Upper lobe of left lung (tissue), 6 donors: ENCODE results near the gene MORC2. TPM values are rescaled to one million over a fixed set of nuclear protein-coding genes. Genes with fewer than 3 reads are reported as not detected.
A peak's percentile ranks its signal among the peaks of the same experiment; 100 is the strongest.

Source experiments
- ATAC-seq, 2 donors: fragments of 200-7000 bp; cut with Tn5 transposase; one replicate each; pipeline ENCODE4 v1.9.1; 2022; ENCODE audit warnings: mild to moderate bottlenecking in 2 of 2, moderate library complexity in 2 of 2; ENCODE audit not compliant: low FRiP score in 2 of 2
- DNase-seq, 2 donors: peaks; one replicate each; pipeline ENCODE4 v3.0.0-alpha.2; 2019 to 2020
- H3K27ac ChIP-seq, 4 donors: fragments of 200-600 bp; sonication (generic); one replicate each; pipeline ENCODE4 v1.5.1; 2016 to 2019
- H3K27me3 ChIP-seq, 4 donors: fragments of 200-600 bp; sonication (generic); one replicate each; pipeline ENCODE4 v1.5.1; 2017 to 2019
- H3K36me3 ChIP-seq, 4 donors: fragments of 200-600 bp; sonication (generic); one replicate each; pipeline ENCODE4 v1.5.1; 2016 to 2019
- H3K4me1 ChIP-seq, 4 donors: fragments of 200-600 bp; sonication (generic); one replicate each; pipeline ENCODE4 v1.5.1; 2018 to 2019
- H3K4me3 ChIP-seq, 4 donors: fragments of 200-600 bp; sonication (generic); one replicate each; pipeline ENCODE4 v1.5.1; 2017 to 2019; ENCODE audit warnings: mild to moderate bottlenecking in 2 of 4, moderate library complexity in 1 of 4
- H3K9me3 ChIP-seq, 4 donors: fragments of 200-600 bp; sonication (generic); one replicate each; pipeline ENCODE4 v1.5.1; 2018 to 2019
- CTCF ChIP-seq, 6 experiments: fragments of 450-650 bp in 4 of 6; fragments of 200-600 bp in 2 of 6; sonication (generic) in 2 of 6; IDR thresholded peaks; one replicate each; pipeline ENCODE4 v1.5.1; 2016 to 2019; ENCODE audit warnings: antibody characterized with exemption in 6 of 6
- EP300 ChIP-seq, 4 donors: sonication (generic); formaldehyde crosslinking; IDR thresholded peaks; one replicate each; pipeline ENCODE4 v1.5.1; 2017; ENCODE audit warnings: antibody characterized with exemption in 4 of 4, control low read depth in 2 of 4
- POLR2A ChIP-seq, 4 donors: fragments of 450-650 bp; IDR thresholded peaks; one replicate each; pipeline ENCODE4 v1.5.1; 2016 to 2017; ENCODE audit warnings: antibody characterized with exemption in 4 of 4, mild to moderate bottlenecking in 2 of 4
- POLR2AphosphoS5 ChIP-seq, 2 donors: sonication (generic); formaldehyde crosslinking; IDR thresholded peaks; one replicate each; pipeline ENCODE4 v1.5.1; 2017; ENCODE audit warnings: antibody characterized with exemption in 2 of 2
- WGBS, 2 donors: methylation state at CpG; one replicate each; pipeline ENCODE4 v1.1.5; 2017 to 2018; 5-methylcytosine and 5-hydroxymethylcytosine counted together
- total RNA-seq, 6 donors: library from RNA; depleted of rRNA in 4 of 6; stranded (reverse); fragments of >200 nt in 4 of 6; gene quantifications; one replicate each; pipeline versions ENCODE4 v1.1.0 to v1.2.1, GENCODE V29; 2016 to 2021
- donor health status: DM: no; HTN: no; CAD: no; lungs with moderate emphysema.
- donor health status: DM: no; HTN: yes; CAD: no; lungs with severe emphysema.

Gene MORC2
- total RNA-seq, 6 donors from 2014 or later, result 13.8 to 54.5 (median 20.6) TPM

- H3K36me3 ChIP-seq, result peaks cover 0 to 24% (median 11%) of the 10 kb centered on the region in 4 donors
- H3K27me3 ChIP-seq, result no peaks in the 10 kb centered on the region
- WGBS, 2 donors, result 83 to 87% methylated on average over 3 of the region's 3 CpGs
- TF ChIP-seq EP300 (IDR thresholded peaks at IDR 0.05) (no peak), POLR2AphosphoS5 (IDR thresholded peaks at IDR 0.05) (no peak)
- no peak overlapping the region for H3K4me3 ChIP-seq
- H3K4me1 ChIP-seq, result no peaks in the 10 kb centered on the region
- DNase-seq (no peak), ATAC-seq (no peak)
- peaks cover 5 to 46% (median 23%) of the 10 kb centered on the region in 4 donors for H3K9me3 ChIP-seq
- no peak overlapping the region for H3K27ac ChIP-seq
Observed at GRCh38 chr22:30978304-30978962, 9.9 kb upstream of the MORC2 start.

- H3K27me3 ChIP-seq, result no peaks in the 10 kb centered on the region
- WGBS, 2 donors, result 61 to 65% methylated on average over 3 of the region's 3 CpGs
- peak overlapping the region in 3 of 4 donors; percentile 71 to 90 (median 89) for H3K4me3 ChIP-seq
- H3K27ac ChIP-seq, result peak overlapping the region in 1 of 4 donors; percentile 96
- peaks cover 0 to 42% (median 20%) of the 10 kb centered on the region in 4 donors for H3K36me3 ChIP-seq
- H3K4me1 ChIP-seq, result peaks cover 15 to 46% (median 22%) of the 10 kb centered on the region in 4 donors
- H3K9me3 ChIP-seq, result peaks cover 0 to 32% (median 16%) of the 10 kb centered on the region in 4 donors
- no peak for DNase-seq
- ATAC-seq, result no peak
- TF ChIP-seq EP300 (IDR thresholded peaks at IDR 0.05), result no peak
- no peak for TF ChIP-seq POLR2AphosphoS5 (IDR thresholded peaks at IDR 0.05)
- no peak for TF ChIP-seq CTCF (IDR thresholded peaks at IDR 0.05)
- TF ChIP-seq POLR2A (IDR thresholded peaks at IDR 0.05), result no peak
Observed at GRCh38 chr22:30970356-30970746, 1.8 kb upstream of the MORC2 start.

- 8% methylated on average over 15 to 20 of the region's 49 CpGs for WGBS, 2 donors
Observed at GRCh38 chr22:30969532-30970355, 1.2 kb upstream of the MORC2 start.

GRCh38 chr22:30968924-30969531 is 454 bp upstream of the MORC2 start, which contains the start of gene TUG1:
Gene TUG1, plus strand, starts transcription at chr22:30969265.
- Histone ChIP-seq H3K27me3 (no peaks in the 10 kb centered on the region), H3K27ac (peak within 1 kb of the TSS; percentile 95 to 99 (median 97)), H3K36me3 (peaks cover 0 to 28% (median 17%) of the 10 kb centered on the region in 4 donors), H3K4me3 (peak within 1 kb of the TSS; percentile 70 to 90 (median 80)), H3K9me3 (peaks cover 0 to 25% (median 12%) of the 10 kb centered on the region in 4 donors), H3K4me1 (peaks cover 15 to 46% (median 28%) of the 10 kb centered on the region in 4 donors)
- WGBS, 2 donors, result 1% methylated on average over 33 of the region's 67 CpGs; no CpG with 5 or more reads in 1 of the 2 donors
- DNase-seq (peak; percentile 97 to 99), ATAC-seq (peak; percentile 98 to 99)
- peak in 2 of 6 experiments; percentile 11 to 24 for TF ChIP-seq CTCF (IDR thresholded peaks at IDR 0.05)
- peak in 1 of 4 donors; percentile 53 for TF ChIP-seq EP300 (IDR thresholded peaks at IDR 0.05)
- TF ChIP-seq POLR2AphosphoS5 (IDR thresholded peaks at IDR 0.05), result peak; percentile 93 to 99
- peak in 3 of 4 donors; percentile 63 to 88 (median 75) for TF ChIP-seq POLR2A (IDR thresholded peaks at IDR 0.05)

More at GRCh38 chr22:30969532-30970355, 1.2 kb upstream of the MORC2 start:
- TF ChIP-seq EP300 (IDR thresholded peaks at IDR 0.05) (no peak), CTCF (IDR thresholded peaks at IDR 0.05) (no peak), POLR2AphosphoS5 (IDR thresholded peaks at IDR 0.05) (no peak), POLR2A (IDR thresholded peaks at IDR 0.05) (no peak)
- H3K27me3 ChIP-seq, result no peaks in the 10 kb centered on the region
- DNase-seq (peak in 1 of 2 donors; percentile 32), ATAC-seq (peak; percentile 35 to 73)
- H3K9me3 ChIP-seq, result peaks cover 0 to 26% (median 14%) of the 10 kb centered on the region in 4 donors
- H3K36me3 ChIP-seq, result peaks cover 0 to 35% (median 17%) of the 10 kb centered on the region in 4 donors
- peaks cover 15 to 46% (median 22%) of the 10 kb centered on the region in 4 donors for H3K4me1 ChIP-seq
- H3K4me3 ChIP-seq, result peak overlapping the region; percentile 70 to 90 (median 80)
- peak overlapping the region; percentile 95 to 99 (median 97) for H3K27ac ChIP-seq
